ENCODE measurements around the gene MYLK. TPM values are rescaled to one million over a fixed set of nuclear protein-coding genes. Genes with fewer than 3 reads are reported as not detected.
"Not testable (repeated sequence)": the region's sequence is repeated elsewhere in the genome, so short reads cannot be mapped to it uniquely, and the experiment has no call there.

The MYLK gene
- total and polyA plus RNA-seq, 9 donors = 50.2 to 645 (median 205) TPM

DNA sequence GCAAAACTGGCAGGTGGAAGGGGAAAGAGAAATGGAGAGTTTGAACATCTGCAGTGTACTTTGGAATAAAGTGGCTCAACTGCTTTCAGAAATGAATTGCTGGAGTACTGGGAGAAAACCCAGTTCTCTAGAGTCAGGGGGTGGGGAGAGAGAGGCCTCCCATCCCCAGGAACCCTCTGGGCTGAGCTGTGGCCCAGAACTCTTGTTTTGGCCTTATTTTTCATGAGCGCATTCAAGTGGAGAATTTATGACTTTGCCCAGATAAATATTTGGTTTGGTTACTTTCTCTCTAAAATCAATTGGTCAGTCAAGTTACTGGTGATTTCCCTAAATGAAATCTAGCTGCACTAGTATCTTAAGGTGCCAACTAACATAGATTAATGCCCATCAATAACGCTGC is 270.6 kb downstream of the MYLK start:
- Histone ChIP-seq H3K9me3 (no peaks in the 10 kb centered on the region), H3K27me3 (no peaks in the 10 kb centered on the region), H3K36me3 (no peaks in the 10 kb centered on the region), H3K4me1 (ENCODE audit: insufficient read depth) (peaks cover 15% of the 10 kb centered on the region), H3K4me3 (no peak overlapping the region), H3K27ac (no peak overlapping the region)
- TF ChIP-seq EP300 (IDR thresholded peaks at IDR 0.05) (no peak), POLR2A (IDR thresholded peaks at IDR 0.05) (no peak)
- TF ChIP-seq, protein P1, sequence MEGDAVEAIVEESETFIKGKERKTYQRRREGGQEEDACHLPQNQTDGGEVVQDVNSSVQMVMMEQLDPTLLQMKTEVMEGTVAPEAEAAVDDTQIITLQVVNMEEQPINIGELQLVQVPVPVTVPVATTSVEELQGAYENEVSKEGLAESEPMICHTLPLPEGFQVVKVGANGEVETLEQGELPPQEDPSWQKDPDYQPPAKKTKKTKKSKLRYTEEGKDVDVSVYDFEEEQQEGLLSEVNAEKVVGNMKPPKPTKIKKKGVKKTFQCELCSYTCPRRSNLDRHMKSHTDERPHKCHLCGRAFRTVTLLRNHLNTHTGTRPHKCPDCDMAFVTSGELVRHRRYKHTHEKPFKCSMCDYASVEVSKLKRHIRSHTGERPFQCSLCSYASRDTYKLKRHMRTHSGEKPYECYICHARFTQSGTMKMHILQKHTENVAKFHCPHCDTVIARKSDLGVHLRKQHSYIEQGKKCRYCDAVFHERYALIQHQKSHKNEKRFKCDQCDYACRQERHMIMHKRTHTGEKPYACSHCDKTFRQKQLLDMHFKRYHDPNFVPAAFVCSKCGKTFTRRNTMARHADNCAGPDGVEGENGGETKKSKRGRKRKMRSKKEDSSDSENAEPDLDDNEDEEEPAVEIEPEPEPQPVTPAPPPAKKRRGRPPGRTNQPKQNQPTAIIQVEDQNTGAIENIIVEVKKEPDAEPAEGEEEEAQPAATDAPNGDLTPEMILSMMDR (IDR thresholded peaks at IDR 0.05) = no peak
- 87 to 93% (median 87%) methylated on average over 2 of the region's 2 CpGs for WGBS, 3 donors
- no peak for DNase-seq
- intact Hi-C loops (cut with DNase I) = no loop called here

DNA sequence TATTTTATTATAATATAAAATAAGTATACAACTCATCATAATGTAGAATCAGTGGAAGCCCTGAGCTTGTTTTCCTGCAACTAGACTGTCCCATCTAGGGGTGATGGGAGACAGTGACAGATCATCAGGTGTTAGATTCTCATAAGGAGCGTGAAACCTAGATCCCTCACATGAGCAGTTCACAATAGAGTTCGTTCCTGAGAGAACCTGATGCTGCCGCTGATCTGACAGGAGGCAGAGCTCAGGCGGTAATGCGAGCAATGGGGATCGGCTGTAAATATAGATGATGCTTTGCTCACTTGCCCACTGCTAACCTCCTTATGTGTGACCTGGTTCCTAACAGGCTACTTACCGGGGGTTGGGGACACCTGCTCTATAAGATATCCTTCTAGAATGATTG is 272.5 kb downstream of the MYLK start:
- WGBS, 3 donors = 96 to 98% (median 96%) methylated on average over 7 of the region's 7 CpGs
- H3K27me3 ChIP-seq; intact Hi-C loops (cut with DNase I); H3K9me3 ChIP-seq; H3K4me3 ChIP-seq; H3K36me3 ChIP-seq; DNase-seq; H3K27ac ChIP-seq; H3K4me1 ChIP-seq (ENCODE audit: insufficient read depth): not testable (repeated sequence)

DNA sequence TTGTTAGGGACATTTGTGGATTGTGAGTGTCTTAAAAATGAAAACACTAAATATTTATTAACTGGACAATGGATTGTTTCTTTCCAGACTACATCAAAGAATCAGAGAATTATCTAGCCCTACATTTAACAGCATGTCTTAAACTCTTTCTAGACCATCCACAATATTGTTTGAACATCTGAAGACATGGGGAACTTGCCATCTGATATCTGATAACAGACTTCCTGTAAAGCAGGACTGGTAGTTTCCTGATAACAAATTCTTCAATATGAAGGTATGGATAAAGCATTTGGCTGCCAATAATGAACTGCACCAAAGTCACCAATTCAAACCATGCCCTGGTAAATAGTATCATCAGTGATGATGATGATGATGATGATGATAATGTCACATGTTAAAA is 273.1 kb downstream of the MYLK start:
- no peaks in the 10 kb centered on the region for H3K36me3 ChIP-seq
- H3K27me3 ChIP-seq = no peaks in the 10 kb centered on the region
- intact Hi-C loops (cut with DNase I) = no loop called here
- TF ChIP-seq POLR2A (IDR thresholded peaks at IDR 0.05) (no peak), EP300 (IDR thresholded peaks at IDR 0.05) (no peak)
- TF ChIP-seq, protein P1 (IDR thresholded peaks at IDR 0.05) = no peak
- no peak overlapping the region for H3K27ac ChIP-seq
- no peaks in the 10 kb centered on the region for H3K9me3 ChIP-seq
- no peak overlapping the region for H3K4me3 ChIP-seq
- no peak for DNase-seq
- H3K4me1 ChIP-seq (ENCODE audit: insufficient read depth) = peaks cover 4% of the 10 kb centered on the region

DNA sequence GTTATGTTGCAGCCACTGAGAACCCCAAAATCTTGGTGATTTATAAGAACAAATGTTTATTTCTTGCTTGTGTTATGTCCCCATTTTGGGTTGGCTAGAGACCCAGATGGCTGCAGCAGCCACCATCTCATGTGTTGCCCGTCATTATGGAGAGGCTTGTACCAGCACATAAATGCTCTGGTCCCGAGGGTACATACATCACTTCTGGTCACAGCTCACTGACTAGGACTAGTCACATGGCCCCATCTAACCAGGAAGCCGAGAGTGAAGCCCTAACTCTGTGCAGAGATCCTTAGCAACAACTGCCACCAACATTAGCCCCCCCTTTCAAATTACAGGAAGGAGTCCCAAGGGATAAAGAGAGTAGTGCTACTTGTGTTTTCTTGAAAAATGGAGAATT is 273.8 kb downstream of the MYLK start:
- intact Hi-C loops (cut with DNase I) = no loop called here
- DNase-seq = no peak
- Histone ChIP-seq H3K4me1 (ENCODE audit: insufficient read depth) (peaks cover 4% of the 10 kb centered on the region), H3K27me3 (no peaks in the 10 kb centered on the region), H3K9me3 (no peaks in the 10 kb centered on the region), H3K36me3 (no peaks in the 10 kb centered on the region), H3K4me3 (no peak overlapping the region), H3K27ac (no peak overlapping the region)
- 83 to 86% (median 85%) methylated on average over 3 of the region's 3 CpGs for WGBS, 3 donors
- no peak for TF ChIP-seq EP300 (IDR thresholded peaks at IDR 0.05)

DNA sequence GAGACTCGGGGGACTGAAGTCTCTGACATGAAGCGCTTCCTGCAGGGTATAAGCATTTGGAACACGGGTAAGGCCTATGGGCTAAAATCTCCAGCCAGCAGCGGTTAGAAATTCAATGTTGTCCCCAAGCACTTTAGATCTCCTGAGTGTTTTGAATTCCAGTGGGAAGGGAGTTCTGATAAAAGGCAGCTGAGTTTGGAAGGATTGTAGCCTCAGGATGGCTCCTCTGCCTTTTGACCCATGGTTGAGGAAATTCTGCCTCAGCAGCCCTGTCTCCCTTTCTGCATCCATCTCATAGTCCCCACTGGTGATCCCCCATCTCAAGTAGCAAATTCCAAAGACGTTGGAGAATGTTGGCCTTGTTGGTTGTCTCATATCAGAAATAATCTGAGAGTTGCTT is 275.1 kb downstream of the MYLK start:
- WGBS, 3 donors = 5 to 31% (median 13%) methylated on average over 5 of the region's 5 CpGs
- Histone ChIP-seq H3K9me3 (no peaks in the 10 kb centered on the region), H3K4me3 (no peak overlapping the region), H3K36me3 (no peaks in the 10 kb centered on the region), H3K27me3 (no peaks in the 10 kb centered on the region), H3K27ac (peak overlapping the region in 1 of 2 donors; percentile 19), H3K4me1 (ENCODE audit: insufficient read depth) (peaks cover 4% of the 10 kb centered on the region)
- TF ChIP-seq, protein P1 (IDR thresholded peaks at IDR 0.05) = no peak
- no peak for TF ChIP-seq POLR2A (IDR thresholded peaks at IDR 0.05)
- TF ChIP-seq EP300 (IDR thresholded peaks at IDR 0.05) = no peak
- DNase-seq = no peak
- intact Hi-C loops (cut with DNase I) = no loop called here
